ENCODE data around the gene OR10W1.

The OR10W1 gene, protein sequence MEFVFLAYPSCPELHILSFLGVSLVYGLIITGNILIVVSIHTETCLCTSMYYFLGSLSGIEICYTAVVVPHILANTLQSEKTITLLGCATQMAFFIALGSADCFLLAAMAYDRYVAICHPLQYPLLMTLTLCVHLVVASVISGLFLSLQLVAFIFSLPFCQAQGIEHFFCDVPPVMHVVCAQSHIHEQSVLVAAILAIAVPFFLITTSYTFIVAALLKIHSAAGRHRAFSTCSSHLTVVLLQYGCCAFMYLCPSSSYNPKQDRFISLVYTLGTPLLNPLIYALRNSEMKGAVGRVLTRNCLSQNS

DNA sequence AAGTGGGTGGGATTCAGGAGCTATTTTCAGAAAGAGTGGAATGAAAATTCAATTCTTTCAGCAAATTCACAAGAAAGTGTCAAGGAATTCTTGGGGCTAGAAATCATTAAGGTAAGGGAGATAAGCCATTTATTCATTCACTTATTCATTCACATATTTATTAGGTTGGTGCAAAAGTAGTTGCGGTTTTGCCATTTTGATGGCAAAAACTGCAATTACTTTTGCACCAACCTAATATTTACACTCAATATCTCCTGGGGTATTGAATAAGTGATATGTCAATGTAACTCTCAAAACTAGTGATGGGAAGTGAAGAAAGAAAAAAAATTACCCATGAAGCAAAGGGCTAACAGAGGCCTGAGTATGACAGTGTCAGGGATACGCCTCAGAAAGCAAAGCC, at the start of gene OR10W1:
Gene OR10W1 (minus strand): TSS at position 119 of the 400 bp plus-strand sequence. CDS start 402 bp downstream, outside the sequence.
- DNase-seq: no peak

DNA sequence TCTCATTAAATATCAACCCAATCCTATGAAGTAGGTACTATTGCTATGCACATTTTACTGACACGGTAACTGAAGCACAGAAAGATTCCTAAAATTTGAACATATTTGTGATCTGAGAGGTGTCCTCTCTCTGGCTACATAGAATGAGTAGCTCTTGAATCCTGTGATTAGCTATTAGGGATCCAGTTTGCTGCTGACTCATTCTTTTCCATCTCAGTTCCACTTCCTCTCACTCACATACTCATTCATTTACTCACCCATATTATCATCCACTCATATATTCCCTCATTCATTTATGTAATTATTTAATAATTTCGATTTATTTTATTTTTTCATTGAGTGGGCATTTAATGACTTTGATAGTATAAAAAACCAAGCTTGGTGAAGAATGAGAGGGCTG, 48.1 kb upstream of the OR10W1 start:
- DNase-seq: no peak

DNA sequence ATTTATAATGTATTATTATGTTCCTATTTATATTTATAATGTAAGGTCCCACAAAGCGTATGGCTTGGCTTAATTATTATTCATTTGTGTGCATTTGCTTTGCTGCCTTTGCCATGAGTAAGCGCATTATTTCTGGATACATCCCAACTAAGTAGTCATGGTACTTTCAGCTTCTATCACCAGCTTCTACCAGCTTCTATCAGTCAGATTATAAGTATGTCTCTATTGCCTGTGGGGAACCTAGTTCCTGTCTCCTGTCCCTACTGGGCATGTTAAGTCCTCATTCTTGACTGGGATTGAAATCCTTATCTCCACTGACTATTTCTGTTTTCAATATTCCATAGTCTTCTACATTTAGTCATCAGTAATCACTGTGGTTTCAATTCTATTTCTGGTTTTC, 33.5 kb upstream of the OR10W1 start:
- DNase-seq: no peak

DNA sequence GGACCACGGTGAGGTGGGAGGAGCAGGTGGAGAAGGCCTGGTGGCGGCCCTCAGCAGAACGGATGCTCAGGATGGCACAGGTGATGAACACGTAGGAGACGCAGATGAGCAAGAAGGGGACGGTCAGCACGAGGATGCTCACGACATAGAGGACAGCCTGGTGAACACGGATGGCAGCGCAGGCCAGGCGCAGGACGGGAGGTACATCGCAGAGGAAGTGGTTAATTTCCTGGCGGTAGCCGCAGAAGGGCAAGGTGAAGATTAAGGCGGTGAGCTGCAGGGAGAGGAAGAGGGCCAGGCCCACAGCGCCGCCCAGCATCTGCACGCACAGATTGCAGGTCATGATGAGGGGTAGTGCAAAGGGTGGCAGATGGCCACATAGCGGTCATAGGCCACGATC, 24.0 kb upstream of the OR10W1 start:
- DNase-seq: no peak

DNA sequence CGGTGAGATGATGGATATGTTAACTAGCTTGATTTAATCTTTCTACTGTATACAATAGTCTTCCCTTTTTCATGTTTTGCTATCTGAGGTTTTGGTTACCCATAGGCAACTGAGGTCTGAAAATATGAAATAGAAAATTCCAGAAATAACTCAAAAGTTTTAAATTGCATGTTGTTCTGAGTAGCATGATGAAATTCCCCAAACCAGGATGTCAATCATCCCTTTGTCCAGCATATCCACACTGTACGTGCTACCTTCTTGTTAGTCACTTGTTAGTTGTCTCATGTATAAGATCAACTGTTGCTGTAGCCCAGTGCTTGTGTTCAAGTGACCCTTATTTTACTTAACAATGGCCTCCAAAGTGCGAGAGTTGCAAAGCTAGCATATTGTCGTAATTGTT, 21.2 kb upstream of the OR10W1 start:
- no peak for DNase-seq

DNA sequence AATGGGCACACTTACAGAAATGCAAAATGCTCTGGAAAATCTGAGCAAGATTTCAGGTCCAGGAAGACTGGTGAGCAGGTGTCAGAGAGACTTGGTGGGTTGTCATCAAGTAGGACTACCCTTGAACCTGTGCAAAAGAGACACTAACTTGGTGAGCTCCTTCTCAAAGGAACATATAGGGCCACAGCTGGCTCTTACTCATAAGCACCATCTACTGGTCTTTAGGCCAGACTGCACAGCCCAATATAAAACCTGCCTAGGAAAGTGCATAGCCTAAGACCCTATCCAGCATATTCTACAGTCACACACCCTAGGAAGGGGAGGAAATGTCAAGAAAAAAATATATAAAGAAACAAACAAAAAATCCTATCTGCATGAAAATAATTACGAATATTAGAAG, 18.2 kb upstream of the OR10W1 start:
- no peak for DNase-seq

DNA sequence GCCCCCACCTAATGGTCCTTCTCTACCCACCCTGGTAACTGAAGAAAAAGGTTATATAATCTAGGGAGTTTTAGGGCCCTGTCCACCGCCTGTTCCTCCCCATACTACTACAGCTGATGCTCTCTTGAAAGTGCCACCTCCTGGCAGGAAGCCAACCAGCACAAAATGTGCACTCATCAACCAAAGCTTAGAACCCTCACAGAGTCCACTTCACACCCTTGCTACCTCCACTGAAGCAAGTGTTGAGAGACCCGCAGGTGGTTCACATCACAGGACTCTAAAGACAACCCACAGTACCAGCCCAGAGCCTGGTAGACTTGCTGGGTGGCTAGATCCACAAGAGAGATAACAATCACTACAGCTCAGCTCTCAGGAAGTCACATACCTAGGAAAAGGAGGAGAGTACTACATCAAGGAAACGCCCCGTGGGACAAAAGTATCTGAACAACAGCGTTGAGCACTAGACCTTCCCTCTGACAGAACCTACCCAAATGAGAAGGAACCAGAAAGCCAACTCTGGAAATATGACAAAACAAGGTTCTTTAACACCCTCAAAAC, 17.5 kb upstream of the OR10W1 start:
- DNase-seq: no peak

DNA sequence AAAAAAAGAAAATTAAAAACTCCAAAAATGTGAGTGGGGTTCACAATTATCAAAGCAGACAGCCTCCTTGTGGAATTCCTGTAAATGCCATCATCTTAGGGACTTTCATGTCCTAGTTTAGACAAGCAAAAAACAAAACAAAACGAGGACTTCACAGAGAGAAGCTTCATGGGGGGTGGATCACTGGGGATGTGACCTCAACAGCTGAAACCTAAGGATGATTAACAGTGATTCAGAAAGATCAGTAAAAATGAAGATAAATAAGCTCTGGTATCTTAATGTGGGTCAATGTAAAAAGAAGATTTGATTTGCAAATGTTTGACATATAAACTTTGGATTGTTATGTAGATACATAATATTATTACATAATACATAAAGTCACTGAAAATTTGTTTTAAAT, 8.1 kb upstream of the OR10W1 start:
- DNase-seq: no peak

DNA sequence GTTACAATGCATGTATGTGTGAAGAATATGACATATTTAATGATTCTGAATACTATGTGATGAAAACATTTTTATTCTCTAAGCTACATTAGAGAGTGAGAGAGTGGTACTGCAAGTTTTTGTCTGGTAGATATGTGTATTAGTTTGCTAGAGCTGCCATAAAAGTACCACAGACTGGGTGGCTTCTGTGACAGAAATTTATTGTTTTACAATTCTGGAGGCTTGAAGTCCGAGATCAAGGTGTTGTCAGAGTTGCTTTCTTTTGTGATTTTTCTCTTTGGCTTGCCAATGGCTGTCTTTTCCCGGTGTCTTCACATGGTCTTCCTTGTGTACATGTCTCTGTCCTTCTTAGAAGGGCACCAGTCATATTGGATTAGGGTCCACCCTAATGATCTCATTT, 6.9 kb upstream of the OR10W1 start:
- no peak for DNase-seq

DNA sequence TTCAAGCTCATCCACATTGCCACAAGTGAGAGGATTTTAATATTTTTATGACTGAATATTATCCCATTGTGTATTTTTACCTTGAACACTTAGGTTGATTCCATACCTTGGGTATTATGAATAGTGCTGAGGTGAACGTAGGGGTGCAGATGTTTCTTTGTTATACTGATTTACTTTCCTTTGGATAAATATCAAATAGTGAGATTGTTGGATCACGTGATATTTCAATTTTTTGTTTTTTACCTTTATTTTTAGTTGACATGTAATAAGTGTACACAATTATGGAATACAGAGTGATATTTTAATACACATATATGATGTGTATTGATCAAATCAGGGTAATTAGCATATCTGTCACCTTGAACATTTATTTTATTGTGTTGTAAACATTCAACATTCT, 8.1 kb downstream of the OR10W1 start:
- DNase-seq: no peak

DNA sequence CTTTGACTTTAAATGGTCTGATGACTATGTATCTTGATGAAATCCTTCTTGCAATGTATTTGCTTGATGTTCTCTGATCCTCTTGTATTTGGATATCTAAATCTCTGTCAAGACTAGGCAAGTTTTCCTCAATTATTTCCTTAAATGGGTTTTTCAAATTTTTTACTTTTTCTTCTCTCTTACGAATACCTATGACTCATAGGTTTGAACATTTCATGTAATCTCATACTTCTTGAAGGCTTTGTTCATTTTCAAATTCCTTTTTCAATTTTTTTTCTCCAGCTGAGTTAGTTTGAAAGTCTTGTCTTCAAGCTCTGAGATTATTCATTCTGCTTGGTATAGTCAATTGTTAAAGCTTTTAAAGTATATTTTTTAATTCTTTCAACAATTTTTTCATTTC, 13.1 kb downstream of the OR10W1 start:
- no peak for DNase-seq

DNA sequence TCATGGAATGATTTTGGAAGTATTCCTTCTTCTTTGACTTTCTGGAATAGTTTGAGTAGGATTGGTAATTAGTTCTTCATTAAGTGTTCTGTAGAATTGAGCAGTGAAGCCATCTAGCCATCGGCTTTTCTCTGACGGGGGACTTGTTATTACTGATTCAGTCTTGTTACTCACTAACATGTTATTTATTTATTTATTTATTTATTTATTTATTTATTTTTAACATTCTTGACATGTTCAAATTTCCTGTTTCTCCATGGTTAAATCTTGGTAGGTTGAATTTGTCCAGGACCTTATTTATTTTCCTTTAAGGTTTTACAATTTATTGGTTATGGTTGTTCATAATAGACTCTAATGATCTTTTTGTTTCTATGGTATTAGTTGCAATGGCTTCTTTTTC, 24.1 kb downstream of the OR10W1 start:
- no peak for DNase-seq

DNA sequence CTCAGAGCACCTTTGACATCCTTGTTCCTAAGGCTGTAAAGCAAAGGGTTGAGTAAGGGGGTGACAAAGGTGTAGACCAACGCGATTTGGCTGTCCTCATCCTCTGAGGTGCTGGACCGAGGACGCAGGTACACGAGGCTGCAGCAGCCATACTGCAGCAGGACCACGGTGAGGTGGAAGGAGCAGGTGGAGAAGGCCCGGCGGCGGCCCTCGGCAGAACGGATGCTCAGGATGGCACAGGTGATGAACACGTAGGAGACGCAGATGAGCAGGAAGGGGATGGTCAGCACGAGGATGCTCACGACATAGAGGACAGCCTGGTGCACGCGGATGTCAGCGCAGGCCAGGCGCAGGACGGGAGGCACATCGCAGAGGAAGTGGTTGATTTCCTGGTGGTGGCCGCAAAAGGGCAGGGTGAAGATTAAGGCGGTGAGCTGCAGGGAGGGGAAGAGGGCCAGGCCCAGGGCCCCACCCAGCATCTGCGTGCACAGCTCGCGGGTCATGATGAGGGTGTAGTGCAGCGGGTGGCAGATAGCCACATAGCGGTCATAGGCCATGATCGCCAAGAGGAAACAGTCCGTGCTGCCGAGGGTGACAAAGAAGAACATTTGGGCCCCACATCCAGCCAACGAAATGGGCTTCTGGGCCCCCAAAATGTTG, 40.0 kb downstream of the OR10W1 start:
- DNase-seq: no peak

DNA sequence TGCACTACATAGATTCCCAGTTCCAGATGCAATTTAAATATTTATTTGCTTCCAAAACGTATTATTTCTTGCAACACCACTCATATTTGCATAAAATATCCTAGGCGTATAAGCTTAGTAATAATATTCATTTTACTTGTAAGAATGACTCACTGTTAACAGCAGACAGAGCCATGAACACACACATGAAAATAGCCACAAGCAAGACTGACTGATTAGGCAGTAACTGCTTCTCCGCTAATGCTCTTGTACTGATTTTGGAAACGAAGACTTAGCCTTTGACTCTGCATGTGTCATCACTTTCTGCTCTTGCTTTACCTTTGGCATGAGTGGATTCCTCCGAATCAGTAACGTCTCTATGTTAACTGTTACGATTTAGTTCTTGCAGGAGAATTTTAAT, 45.3 kb downstream of the OR10W1 start:
- DNase-seq: no peak
